Astrocyte (in vitro differentiated cells and primary cell): ENCODE measurements around the gene MCUR1.

Source experiments
- CTCF ChIP-seq: IDR thresholded peaks from 2 replicates; pipeline ENCODE4 v1.5.1; 2011; ENCODE audit warnings: low read depth, mild to moderate bottlenecking, inconsistent platforms, low read length, moderate library complexity; ENCODE audit not compliant: insufficient read depth
- EZH2 ChIP-seq: IDR thresholded peaks from 2 replicates; pipeline ENCODE4 v1.6.1; 2012; ENCODE audit warnings: mild to moderate bottlenecking, low read length, inconsistent platforms; ENCODE audit not compliant: insufficient read depth

GRCh38 chr6:13851803-13852202 lies 37.4 kb upstream of the MCUR1 start:
- TF ChIP-seq CTCF (no peak), EZH2 (no peak)
